PC-9 (cell line): ENCODE results near the gene ERC2.

Source experiments
- EZH2 ChIP-seq: fragments of 200-600 bp; sonication (generic); IDR thresholded peaks from 2 replicates; pipeline ENCODE4 v1.8.0; 2017; ENCODE audit warnings: antibody characterized with exemption, low read depth
- TF ChIP-seq, protein P1 (sequence below): fragments of 200-600 bp; sonication (generic); conservative IDR thresholded peaks from 2 replicates; pipeline ENCODE4 v1.6.1; 2017; ENCODE audit warnings: mixed run types, antibody characterized with exemption, mild to moderate bottlenecking, moderate library complexity

DNA sequence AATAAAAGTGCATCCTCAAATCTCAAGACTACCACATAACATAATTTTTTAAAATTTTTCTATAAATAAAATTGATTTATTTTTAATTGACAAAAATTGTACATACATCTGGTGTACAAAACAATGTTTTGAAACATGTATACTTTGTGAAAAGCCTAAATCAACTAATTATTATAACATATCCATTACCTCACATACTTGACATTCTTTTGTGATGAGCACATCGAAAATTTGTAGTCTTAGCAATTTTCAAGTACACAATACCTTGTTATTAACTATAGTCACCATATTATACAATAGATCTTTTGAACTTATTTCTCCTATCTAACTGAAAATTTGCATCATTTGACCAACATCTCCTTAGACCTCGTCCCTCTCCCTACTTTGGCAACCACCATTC lies 973.3 kb downstream of the ERC2 start:
- TF ChIP-seq, protein P1, sequence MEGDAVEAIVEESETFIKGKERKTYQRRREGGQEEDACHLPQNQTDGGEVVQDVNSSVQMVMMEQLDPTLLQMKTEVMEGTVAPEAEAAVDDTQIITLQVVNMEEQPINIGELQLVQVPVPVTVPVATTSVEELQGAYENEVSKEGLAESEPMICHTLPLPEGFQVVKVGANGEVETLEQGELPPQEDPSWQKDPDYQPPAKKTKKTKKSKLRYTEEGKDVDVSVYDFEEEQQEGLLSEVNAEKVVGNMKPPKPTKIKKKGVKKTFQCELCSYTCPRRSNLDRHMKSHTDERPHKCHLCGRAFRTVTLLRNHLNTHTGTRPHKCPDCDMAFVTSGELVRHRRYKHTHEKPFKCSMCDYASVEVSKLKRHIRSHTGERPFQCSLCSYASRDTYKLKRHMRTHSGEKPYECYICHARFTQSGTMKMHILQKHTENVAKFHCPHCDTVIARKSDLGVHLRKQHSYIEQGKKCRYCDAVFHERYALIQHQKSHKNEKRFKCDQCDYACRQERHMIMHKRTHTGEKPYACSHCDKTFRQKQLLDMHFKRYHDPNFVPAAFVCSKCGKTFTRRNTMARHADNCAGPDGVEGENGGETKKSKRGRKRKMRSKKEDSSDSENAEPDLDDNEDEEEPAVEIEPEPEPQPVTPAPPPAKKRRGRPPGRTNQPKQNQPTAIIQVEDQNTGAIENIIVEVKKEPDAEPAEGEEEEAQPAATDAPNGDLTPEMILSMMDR, result no peak
- no peak for TF ChIP-seq EZH2
